ENCODE data around the gene HEG1. TPM values are rescaled to one million over a fixed set of nuclear protein-coding genes. Genes with fewer than 3 reads are reported as not detected.

HEG1 gene
- total and polyA plus RNA-seq, 2 donors (not counting 3 experiments of a cell fraction or from before 2014, with no cell fraction given): 50.1 to 106 TPM

GRCh38 chr3:125080077-125080476 is 24.3 kb upstream of the HEG1 start:
- Histone ChIP-seq H3K27me3 (ENCODE audit: control insufficient read depth in 2 of 2, insufficient read depth in 2 of 2, low read length in 2 of 2) (no peaks in the 10 kb centered on the region), H3K9ac (replicated peaks; ENCODE audit: extremely low read depth, insufficient read depth, low read length) (no peak overlapping the region), H3K9me3 (replicated peaks; ENCODE audit: control insufficient read depth, insufficient read depth, low read length) (no peaks in the 10 kb centered on the region), H4K20me1 (replicated peaks; ENCODE audit: control insufficient read depth, extremely low read depth, insufficient read depth, low read length) (no peaks in the 10 kb centered on the region), H3K27ac (ENCODE audit: insufficient read depth, low read depth, low read length) (no peak overlapping the region), H3K4me3 (replicated peaks in 1 of 3; ENCODE audit: insufficient read depth in 1 of 3, low read depth in 1 of 3, low read length in 3 of 3) (no peak overlapping the region), H3K36me3 (ENCODE audit: control insufficient read depth in 2 of 2, extremely low read depth in 1 of 2, insufficient read depth in 2 of 2, low read length in 2 of 2) (no peaks in the 10 kb centered on the region), H3K4me1 (ENCODE audit: control insufficient read depth, extremely low read depth, insufficient read depth, low read length) (peaks cover 6% of the 10 kb centered on the region), H3K4me2 (ENCODE audit: insufficient read depth, low read length) (no peak overlapping the region), H3K9me1 (replicated peaks; ENCODE audit: control insufficient read depth, extremely low read depth, insufficient read depth, low read length) (no peaks in the 10 kb centered on the region), H2AFZ (ENCODE audit: low read depth, low read length) (no peak overlapping the region), H3K79me2 (ENCODE audit: control insufficient read depth, insufficient read depth, low read length) (no peaks in the 10 kb centered on the region)
- FAIRE-seq: no peak
- dilution Hi-C loops (cut with MboI; ENCODE audit: extremely low pct_ligation_motif_present, low sequenced_read_pairs) (no loop called here), intact Hi-C loops (cut with micrococcal nuclease) (no loop called here)
- TF ChIP-seq GATA2 (IDR thresholded peaks at IDR 0.05; ENCODE audit: insufficient read depth, insufficient read length, low read depth, low read length): no peak
- no peak for TF ChIP-seq POLR2AphosphoS5 (IDR thresholded peaks at IDR 0.05; ENCODE audit: insufficient read depth, low read depth, low read length)
- no peak for TF ChIP-seq FOS (IDR thresholded peaks at IDR 0.05; ENCODE audit: borderline replicate concordance, insufficient read depth, low read length)
- TF ChIP-seq EZH2 (IDR thresholded peaks at IDR 0.05; ENCODE audit: borderline replicate concordance, low read depth, low read length, severe bottlenecking): no peak
- TF ChIP-seq JUN (IDR thresholded peaks at IDR 0.05; ENCODE audit: borderline replicate concordance, insufficient read depth, insufficient read length, low read depth): no peak
- TF ChIP-seq POLR2A (IDR thresholded peaks at IDR 0.05; ENCODE audit: low read depth, low read length): no peak
- no peak for TF ChIP-seq MYC (IDR thresholded peaks at IDR 0.05; ENCODE audit: low read depth, low read length)
- no peak for TF ChIP-seq CTCF (IDR thresholded peaks at IDR 0.05; ENCODE audit: extremely low read depth in 1 of 2, insufficient read depth in 1 of 2, low read depth in 1 of 2, low read length in 2 of 2)
- no peak for TF ChIP-seq MAX (IDR thresholded peaks at IDR 0.05; ENCODE audit: insufficient read depth, insufficient read length)
- no peak for DNase-seq (ENCODE audit: low read depth, low spot score)
- ChIA-PET CTCF (no interaction called here), POLR2A (no interaction called here)
- BruUV-seq (replicated peaks): no TSS peak
